ENCODE data around the gene ZNF100. TPM values are rescaled to one million over a fixed set of nuclear protein-coding genes. Genes with fewer than 3 reads are reported as not detected.

ZNF100 gene
- total RNA-seq, 4 donors from 2014 or later, result 0.95 to 3.0 (median 2.0) TPM

Small RNA genes within 50 kb of the gene (small RNA-seq; reads per million reads assigned to genes)
- gene VN1R84P, result 0 reads per million in 4 donors

Other genes starting within 250 kb of the ZNF100 start
- gene ZNF43, start 68.6 kb upstream of the ZNF100 start, total RNA-seq, result 1 to 10 TPM; 2.7 to 9.9 (median 4.0) TPM
- 1 to 10 TPM in 2 of 4 donors, under 1 TPM in 2; 0.13 to 3.4 (median 1.6) TPM for gene ZNF208, start 243.4 kb upstream of the ZNF100 start, total RNA-seq